HepG2 (cell line): Measurements from ENCODE around the gene TXN2. TPM values are rescaled to one million over a fixed set of nuclear protein-coding genes. Genes with fewer than 3 reads are reported as not detected.

Experiments
- HOXD1 ChIP-seq: sonication (generic); formaldehyde crosslinking; IDR thresholded peaks from 2 replicates; pipeline ENCODE4 v1.5.0; 2020; ENCODE audit warnings: missing genetic modification reagents
- IKZF4 ChIP-seq: sonication (generic); formaldehyde crosslinking; IDR thresholded peaks from 2 replicates; pipeline ENCODE4 v1.5.1; 2020; ENCODE audit warnings: borderline replicate concordance, mild to moderate bottlenecking, low read depth, missing genetic modification reagents; ENCODE audit errors: not compliant biosample characterization
- KDM3A ChIP-seq: IDR thresholded peaks from 2 replicates; pipeline ENCODE4 v1.6.1; 2018; ENCODE audit warnings: low read depth, missing compliant biosample characterization
- KLF11 ChIP-seq: IDR thresholded peaks from 2 replicates; pipeline ENCODE4 v1.6.1; 2016; ENCODE audit warnings: missing compliant biosample characterization
- MED8 ChIP-seq: sonication (generic); formaldehyde crosslinking; IDR thresholded peaks from 2 replicates; pipeline ENCODE4 v1.8.1; 2023; ENCODE audit warnings: mild to moderate bottlenecking, missing genetic modification reagents; ENCODE audit not compliant: insufficient replicate concordance
- NFE2L1 ChIP-seq: sonication (generic); formaldehyde crosslinking; IDR thresholded peaks from 2 replicates; pipeline ENCODE4 v1.4.0; 2020; ENCODE audit warnings: missing genetic modification reagents, mild to moderate bottlenecking, borderline replicate concordance
- SIN3B ChIP-seq: fragments of 150-350 bp; IDR thresholded peaks from 2 replicates; pipeline ENCODE4 v1.6.1; 2014; ENCODE audit warnings: low read length
- SMARCE1 ChIP-seq: fragments of 450-650 bp; IDR thresholded peaks from 2 replicates; pipeline ENCODE4 v1.6.1; 2017; ENCODE audit warnings: borderline replicate concordance
- ZKSCAN5 ChIP-seq: sonication (generic); formaldehyde crosslinking; IDR thresholded peaks from 2 replicates; pipeline ENCODE4 v1.5.1; 2020; ENCODE audit warnings: mild to moderate bottlenecking, missing genetic modification reagents
- ZMYM2 ChIP-seq: sonication (generic); formaldehyde crosslinking; IDR thresholded peaks from 2 replicates; pipeline ENCODE4 v1.8.0; 2022; ENCODE audit warnings: mild to moderate bottlenecking, missing genetic modification reagents
- ZNF124 ChIP-seq: sonication (generic); formaldehyde crosslinking; IDR thresholded peaks from 2 replicates; pipeline ENCODE4 v1.4.0; 2020; ENCODE audit warnings: missing genetic modification reagents
- ZNF234 ChIP-seq: sonication (generic); formaldehyde crosslinking; conservative IDR thresholded peaks from 2 replicates; pipeline ENCODE4 v1.5.1; 2020; ENCODE audit warnings: mild to moderate bottlenecking, missing genetic modification reagents
- ZNF264 ChIP-seq: sonication (generic); formaldehyde crosslinking; IDR thresholded peaks from 2 replicates; pipeline ENCODE4 v1.4.0; 2020; ENCODE audit warnings: missing genetic modification reagents
- ZNF329 ChIP-seq: sonication (generic); formaldehyde crosslinking; IDR thresholded peaks from 2 replicates; pipeline ENCODE4 v1.9.0; 2021; ENCODE audit warnings: low read depth, mild to moderate bottlenecking, missing genetic modification reagents
- ZNF446 ChIP-seq: sonication (generic); formaldehyde crosslinking; IDR thresholded peaks from 2 replicates; pipeline ENCODE4 v1.5.0; 2020; ENCODE audit warnings: mild to moderate bottlenecking, missing genetic modification reagents
- ZNF652 ChIP-seq: IDR thresholded peaks from 2 replicates; pipeline ENCODE4 v1.6.1; 2016; ENCODE audit warnings: low read depth, borderline replicate concordance
- polyA plus RNA-seq, 8 experiments: library from polyadenylated mRNA; depleted of rRNA in 3 of 8; stranded (reverse) in 7 of 8; unstranded in 1 of 8; fragments of >200 nt; fragmentation: Illumina TruSeq in 4 of 8; extraction: Trizol in 4 of 8; gene quantifications; 2 replicates each; pipeline versions ENCODE4 v1.2.1 to v1.2.3, GENCODE V29; 2011 to 2016; ENCODE audit warnings: low read depth in 4 of 8, missing spikeins in 1 of 8, mixed read lengths in 1 of 8; ENCODE audit not compliant: insufficient read depth in 1 of 8
- total RNA-seq, 5 experiments: library from RNA; depleted of rRNA; stranded (reverse); fragments of >200 nt; fragmentation: Illumina TruSeq; extraction: Trizol; gene quantifications; 2 replicates each; pipeline ENCODE4 v1.2.3, GENCODE V29; 2016; ENCODE audit warnings: low read depth in 1 of 5
- TF ChIP-seq, protein P1 (sequence below): sonication (generic); formaldehyde crosslinking; IDR thresholded peaks from 2 replicates; pipeline ENCODE4 v1.8.0; 2022; ENCODE audit warnings: low read depth, missing genetic modification reagents
- TF ChIP-seq, protein P2 (sequence below): sonication (generic); formaldehyde crosslinking; IDR thresholded peaks from 2 replicates; pipeline ENCODE4 v1.4.0; 2020; ENCODE audit warnings: mild to moderate bottlenecking, missing genetic modification reagents
- TF ChIP-seq, protein P3 (sequence below): sonication (generic); formaldehyde crosslinking; IDR thresholded peaks from 2 replicates; pipeline ENCODE4 v1.9.0; 2022; ENCODE audit warnings: low read depth, missing genetic modification reagents
- TF ChIP-seq, protein P4 (sequence below): sonication (generic); formaldehyde crosslinking; IDR thresholded peaks from 2 replicates; pipeline ENCODE4 v1.4.0; 2020; ENCODE audit warnings: mild to moderate bottlenecking, low read depth, missing genetic modification reagents

TXN2 gene
- total and polyA plus RNA-seq, 2 of the 13 experiments (the other 11 are each of a cell fraction or from before 2014, with no cell fraction given) = 41.4 to 109 TPM

DNA sequence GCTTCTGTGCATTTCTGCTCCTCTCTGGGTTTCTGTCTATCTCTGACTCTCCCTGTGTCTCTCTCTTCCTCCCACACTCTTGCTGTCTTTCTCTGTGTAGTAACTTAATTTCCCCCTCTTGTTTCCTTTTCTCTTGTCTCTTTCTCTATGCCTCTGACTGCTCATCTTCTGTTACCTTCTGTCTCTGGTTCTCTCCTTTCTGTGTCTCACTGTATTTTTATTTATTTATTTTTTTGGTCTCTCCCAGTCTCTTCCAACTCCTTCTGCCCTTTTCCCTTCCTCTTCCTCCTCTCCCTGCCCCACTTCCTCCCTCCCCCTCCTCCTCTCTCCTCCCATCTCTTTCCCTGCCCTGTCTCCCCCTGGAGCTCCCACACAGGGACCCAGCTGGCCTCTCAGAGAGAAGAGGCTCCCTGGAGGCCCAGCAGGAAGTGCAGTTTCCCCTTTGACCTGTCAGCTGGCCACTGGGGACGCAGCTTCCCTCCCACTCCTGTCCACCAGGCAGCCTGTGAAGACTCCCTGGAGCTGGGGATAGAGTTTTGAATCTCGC, 55.4 kb downstream of the TXN2 start (continued):
- TF ChIP-seq ZNF264 (CRISPR knock-in tag) (0 out of 2 replicates have a peak, but pooled peaks have one; percentile 41), ZKSCAN5 (CRISPR knock-in tag) (no peak), NFE2L1 (CRISPR knock-in tag) (no peak), ZNF446 (CRISPR knock-in tag) (no peak), ZNF124 (no peak), MED8 (CRISPR knock-in tag) (no peak), SMARCE1 (no peak), ZNF652 (no peak), SIN3B (no peak), KLF11 (CRISPR knock-in tag) (no peak), KDM3A (CRISPR knock-in tag) (no peak), ZNF234 (CRISPR knock-in tag) (no peak), IKZF4 (CRISPR knock-in tag) (no peak), ZNF329 (CRISPR knock-in tag) (no peak), HOXD1 (0 out of 2 replicates have a peak, but pooled peaks have one; percentile 3), ZMYM2 (CRISPR knock-in tag) (no peak)
- TF ChIP-seq, protein P1, sequence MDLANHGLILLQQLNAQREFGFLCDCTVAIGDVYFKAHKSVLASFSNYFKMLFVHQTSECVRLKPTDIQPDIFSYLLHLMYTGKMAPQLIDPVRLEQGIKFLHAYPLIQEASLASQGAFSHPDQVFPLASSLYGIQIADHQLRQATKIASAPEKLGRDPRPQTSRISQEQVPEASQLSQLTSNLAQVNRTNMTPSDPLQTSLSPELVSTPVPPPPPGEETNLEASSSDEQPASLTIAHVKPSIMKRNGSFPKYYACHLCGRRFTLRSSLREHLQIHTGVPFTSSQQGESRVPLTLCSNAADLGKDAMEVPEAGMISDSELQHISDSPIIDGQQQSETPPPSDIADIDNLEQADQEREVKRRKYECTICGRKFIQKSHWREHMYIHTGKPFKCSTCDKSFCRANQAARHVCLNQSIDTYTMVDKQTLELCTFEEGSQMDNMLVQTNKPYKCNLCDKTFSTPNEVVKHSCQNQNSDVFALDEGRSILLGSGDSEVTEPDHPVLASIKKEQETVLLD (CRISPR knock-in tag) = no peak
- TF ChIP-seq, protein P2, sequence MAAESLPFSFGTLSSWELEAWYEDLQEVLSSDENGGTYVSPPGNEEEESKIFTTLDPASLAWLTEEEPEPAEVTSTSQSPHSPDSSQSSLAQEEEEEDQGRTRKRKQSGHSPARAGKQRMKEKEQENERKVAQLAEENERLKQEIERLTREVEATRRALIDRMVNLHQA (CRISPR knock-in tag) = no peak
- TF ChIP-seq, protein P3, sequence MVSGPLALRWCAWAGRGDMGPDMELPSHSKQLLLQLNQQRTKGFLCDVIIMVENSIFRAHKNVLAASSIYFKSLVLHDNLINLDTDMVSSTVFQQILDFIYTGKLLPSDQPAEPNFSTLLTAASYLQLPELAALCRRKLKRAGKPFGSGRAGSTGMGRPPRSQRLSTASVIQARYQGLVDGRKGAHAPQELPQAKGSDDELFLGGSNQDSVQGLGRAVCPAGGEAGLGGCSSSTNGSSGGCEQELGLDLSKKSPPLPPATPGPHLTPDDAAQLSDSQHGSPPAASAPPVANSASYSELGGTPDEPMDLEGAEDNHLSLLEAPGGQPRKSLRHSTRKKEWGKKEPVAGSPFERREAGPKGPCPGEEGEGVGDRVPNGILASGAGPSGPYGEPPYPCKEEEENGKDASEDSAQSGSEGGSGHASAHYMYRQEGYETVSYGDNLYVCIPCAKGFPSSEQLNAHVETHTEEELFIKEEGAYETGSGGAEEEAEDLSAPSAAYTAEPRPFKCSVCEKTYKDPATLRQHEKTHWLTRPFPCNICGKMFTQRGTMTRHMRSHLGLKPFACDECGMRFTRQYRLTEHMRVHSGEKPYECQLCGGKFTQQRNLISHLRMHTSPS = no peak
- TF ChIP-seq, protein P4, sequence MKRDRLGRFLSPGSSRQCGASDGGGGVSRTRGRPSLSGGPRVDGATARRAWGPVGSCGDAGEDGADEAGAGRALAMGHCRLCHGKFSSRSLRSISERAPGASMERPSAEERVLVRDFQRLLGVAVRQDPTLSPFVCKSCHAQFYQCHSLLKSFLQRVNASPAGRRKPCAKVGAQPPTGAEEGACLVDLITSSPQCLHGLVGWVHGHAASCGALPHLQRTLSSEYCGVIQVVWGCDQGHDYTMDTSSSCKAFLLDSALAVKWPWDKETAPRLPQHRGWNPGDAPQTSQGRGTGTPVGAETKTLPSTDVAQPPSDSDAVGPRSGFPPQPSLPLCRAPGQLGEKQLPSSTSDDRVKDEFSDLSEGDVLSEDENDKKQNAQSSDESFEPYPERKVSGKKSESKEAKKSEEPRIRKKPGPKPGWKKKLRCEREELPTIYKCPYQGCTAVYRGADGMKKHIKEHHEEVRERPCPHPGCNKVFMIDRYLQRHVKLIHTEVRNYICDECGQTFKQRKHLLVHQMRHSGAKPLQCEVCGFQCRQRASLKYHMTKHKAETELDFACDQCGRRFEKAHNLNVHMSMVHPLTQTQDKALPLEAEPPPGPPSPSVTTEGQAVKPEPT (CRISPR knock-in tag) = no peak
